CD4-positive, alpha-beta memory T cell (primary cell): ENCODE results near the gene ARMC9. TPM values are rescaled to one million over a fixed set of nuclear protein-coding genes. Genes with fewer than 3 reads are reported as not detected.

ENCODE experiments used
- CTCF ChIA-PET: fragments of 350-600 bp; sonication (Branson Sonifier 250); formaldehyde crosslinking; loops from one replicate; lab custom pipeline; 2021; ENCODE audit warnings: inconsistent platforms; ENCODE audit not compliant: partially characterized antibody; lab: Charles Lee
- POLR2A ChIA-PET: fragments of 350-600 bp; sonication (Branson Sonifier 250); formaldehyde crosslinking; loops from one replicate; lab custom pipeline; 2021; ENCODE audit not compliant: partially characterized antibody; lab: Charles Lee
- DNase-seq, 5 donors: peaks; one replicate each; pipeline versions ENCODE4 v3.0.0 to v3.0.0-alpha.2; 2020 to 2022; ENCODE audit warnings: mixed read lengths in 1 of 5
- H3K27ac ChIP-seq: one replicate; pipeline ENCODE4 v1.7.0; 2013; ENCODE audit warnings: low read depth, low read length
- H3K27me3 ChIP-seq: 2 replicates; pipeline ENCODE4 v1.7.0; 2013; ENCODE audit warnings: mild to moderate bottlenecking, low read length, moderate library complexity; ENCODE audit not compliant: insufficient read depth
- H3K36me3 ChIP-seq: 2 replicates; pipeline ENCODE4 v1.7.0; 2013; ENCODE audit warnings: mild to moderate bottlenecking, low read length, moderate library complexity; ENCODE audit not compliant: insufficient read depth
- H3K4me1 ChIP-seq: 2 replicates; pipeline ENCODE4 v1.7.0; 2013; ENCODE audit warnings: mild to moderate bottlenecking, low read length, moderate library complexity; ENCODE audit not compliant: insufficient read depth
- H3K4me3 ChIP-seq, 2 donors: one replicate each; pipeline ENCODE4 v1.7.0; 2013; ENCODE audit warnings: low read length in 2 of 2, mild to moderate bottlenecking in 1 of 2
- H3K9me3 ChIP-seq, 2 donors: one replicate each; pipeline ENCODE4 v1.7.0; 2013; ENCODE audit warnings: low read length in 2 of 2, control low read depth in 1 of 2; ENCODE audit not compliant: control insufficient read depth in 1 of 2
- H3K27ac Mint-ChIP-seq, 7 donors: one replicate each; pipeline ENCODE4 v1.8.0; 2020 to 2021; ENCODE audit warnings: mixed read lengths in 7 of 7, mild to moderate bottlenecking in 6 of 7, inconsistent platforms in 3 of 7, moderate library complexity in 3 of 7
- H3K27me3 Mint-ChIP-seq, 2 donors: one replicate each; pipeline ENCODE4 v1.8.0; 2020 to 2021; ENCODE audit warnings: mixed read lengths in 2 of 2
- H3K36me3 Mint-ChIP-seq, 2 donors: one replicate each; pipeline ENCODE4 v1.8.0; 2020 to 2021; ENCODE audit warnings: mixed read lengths in 2 of 2, inconsistent platforms in 1 of 2, mild to moderate bottlenecking in 1 of 2
- H3K4me1 Mint-ChIP-seq, 4 donors: one replicate each; pipeline ENCODE4 v1.8.0; 2020 to 2021; ENCODE audit warnings: mixed read lengths in 4 of 4, mild to moderate bottlenecking in 1 of 4
- H3K4me3 Mint-ChIP-seq, 8 donors: one replicate each; pipeline ENCODE4 v1.8.0; 2020 to 2021; ENCODE audit warnings: mixed read lengths in 8 of 8, mild to moderate bottlenecking in 7 of 8, moderate library complexity in 6 of 8, inconsistent platforms in 3 of 8
- H3K9me3 Mint-ChIP-seq, 8 donors: one replicate each; pipeline ENCODE4 v1.8.0; 2020 to 2021; ENCODE audit warnings: mixed read lengths in 8 of 8, mild to moderate bottlenecking in 5 of 8, inconsistent platforms in 3 of 8, moderate library complexity in 1 of 8
- intact Hi-C: fragments of 100-400 bp; cut with micrococcal nuclease; formaldehyde crosslinking; loops from one replicate; pipeline ENCODE4 v1.15.1; 2023
- polyA plus RNA-seq, 2 donors: library from polyadenylated mRNA; unstranded; fragments of 300-500 nt; fragmentation: Illumina TruSeq; gene quantifications; one replicate each; pipeline ENCODE4 v1.2.3, GENCODE V29; 2021
- total RNA-seq, 2 experiments: library from RNA; stranded (reverse); gene quantifications; one replicate each; pipeline ENCODE4 v1.2.3, GENCODE V29; 2021

Gene ARMC9
- total and polyA plus RNA-seq, 4 experiments from 2014 or later, result 0.50 to 1.4 (median 1.1) TPM; not detected in 1

- H3K36me3 Mint-ChIP-seq, result no peaks in the 10 kb centered on the region
- H3K27ac ChIP-seq, result no peak overlapping the region
- no peak overlapping the region for H3K27ac Mint-ChIP-seq
- ChIA-PET CTCF (no interaction called here), POLR2A (no interaction called here)
- no peak overlapping the region for H3K4me3 ChIP-seq
- no peak for DNase-seq
- H3K9me3 ChIP-seq, result no peaks in the 10 kb centered on the region
- H3K9me3 Mint-ChIP-seq, result no peaks in the 10 kb centered on the region
- H3K4me3 Mint-ChIP-seq, result no peak overlapping the region
- no peaks in the 10 kb centered on the region for H3K4me1 Mint-ChIP-seq
- no peaks in the 10 kb centered on the region for H3K36me3 ChIP-seq
- peaks cover 3 to 5% of the 10 kb centered on the region in 2 donors for H3K27me3 Mint-ChIP-seq
- no peaks in the 10 kb centered on the region for H3K4me1 ChIP-seq
- intact Hi-C loops, result no loop called here
- H3K27me3 ChIP-seq, result no peaks in the 10 kb centered on the region
These were observed 131.9 kb downstream of the ARMC9 start for GRCh38 chr2:231330311-231330710.

DNA sequence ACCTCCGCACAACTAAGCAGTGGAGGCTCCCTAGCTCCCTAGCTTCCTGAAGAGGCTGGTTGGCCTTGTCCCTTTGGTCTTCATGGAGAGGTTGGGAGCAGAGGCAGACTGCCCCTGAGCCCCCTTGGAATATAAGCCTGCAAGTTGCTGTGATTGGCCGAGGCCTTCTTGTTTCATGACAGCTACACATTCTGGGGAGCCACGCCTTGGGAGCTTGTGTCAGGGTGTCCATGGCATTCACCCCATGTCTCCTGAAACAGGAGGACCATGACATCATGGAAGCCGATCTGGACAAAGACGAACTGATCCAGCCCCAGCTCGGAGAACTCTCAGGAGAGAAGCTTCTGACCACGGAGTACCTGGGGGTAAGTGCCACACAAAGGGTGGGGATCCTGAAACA is 133.1 kb downstream of the ARMC9 start:
- Mint-ChIP-seq H3K4me1 (no peaks in the 10 kb centered on the region), H3K27me3 (peaks cover 3 to 5% of the 10 kb centered on the region in 2 donors), H3K36me3 (no peaks in the 10 kb centered on the region), H3K4me3 (no peak overlapping the region), H3K9me3 (no peaks in the 10 kb centered on the region), H3K27ac (no peak overlapping the region)
- CTCF ChIA-PET, result no interaction called here
- no peak overlapping the region for H3K27ac ChIP-seq
- POLR2A ChIA-PET, result no interaction called here
- no peaks in the 10 kb centered on the region for H3K9me3 ChIP-seq
- H3K36me3 ChIP-seq, result no peaks in the 10 kb centered on the region
- intact Hi-C loops, result no loop called here
- no peak overlapping the region for H3K4me3 ChIP-seq
- H3K27me3 ChIP-seq, result no peaks in the 10 kb centered on the region
- no peak for DNase-seq
- no peaks in the 10 kb centered on the region for H3K4me1 ChIP-seq

- no peaks in the 10 kb centered on the region for H3K4me1 Mint-ChIP-seq
- H3K4me3 ChIP-seq, result no peak overlapping the region
- ChIA-PET POLR2A (no interaction called here), CTCF (no interaction called here)
- H3K9me3 Mint-ChIP-seq, result no peaks in the 10 kb centered on the region
- H3K27ac Mint-ChIP-seq, result no peak overlapping the region
- no peak overlapping the region for H3K27ac ChIP-seq
- H3K36me3 Mint-ChIP-seq, result no peaks in the 10 kb centered on the region
- H3K9me3 ChIP-seq, result no peaks in the 10 kb centered on the region
- H3K4me1 ChIP-seq, result no peaks in the 10 kb centered on the region
- intact Hi-C loops, result no loop called here
- DNase-seq, result no peak
- no peak overlapping the region for H3K4me3 Mint-ChIP-seq
- peaks cover 0 to 3% of the 10 kb centered on the region in 2 donors for H3K27me3 Mint-ChIP-seq
- no peaks in the 10 kb centered on the region for H3K36me3 ChIP-seq
- H3K27me3 ChIP-seq, result no peaks in the 10 kb centered on the region
These were observed 134.0 kb downstream of the ARMC9 start for GRCh38 chr2:231332388-231332787.

DNA sequence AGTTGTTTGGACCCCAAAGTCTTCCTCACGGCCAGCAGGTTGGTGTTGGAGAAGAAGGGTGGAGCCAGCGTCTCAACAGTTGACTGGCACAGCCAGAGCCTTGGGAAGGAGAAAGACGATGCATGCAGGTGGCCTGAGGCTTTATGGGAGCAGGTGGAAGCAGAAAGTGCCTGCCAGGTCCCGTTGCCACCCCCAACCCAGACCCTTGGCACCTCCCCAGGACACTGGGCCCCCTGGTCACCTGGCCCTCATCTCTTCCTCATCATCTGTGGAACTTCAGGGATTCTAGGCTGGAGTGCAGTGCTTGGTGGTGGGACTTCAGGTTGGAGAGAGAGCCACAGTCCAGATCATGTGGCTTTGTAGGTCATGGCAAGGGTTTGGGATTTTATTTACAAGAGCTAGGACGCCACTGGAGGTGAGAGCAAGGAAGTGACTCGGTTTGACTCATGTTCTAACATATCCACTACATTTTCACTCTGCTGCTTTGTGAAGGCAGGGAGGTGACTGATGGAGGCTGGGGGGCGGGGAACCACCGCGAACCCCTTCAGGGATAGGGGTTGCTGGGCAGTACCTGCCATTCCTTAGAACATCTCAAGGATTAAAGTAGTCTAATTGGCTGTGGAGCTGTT is 134.6 kb downstream of the ARMC9 start:
- CTCF ChIA-PET, result no interaction called here
- Mint-ChIP-seq H3K36me3 (no peaks in the 10 kb centered on the region), H3K27ac (no peak overlapping the region), H3K27me3 (peaks cover 0 to 3% of the 10 kb centered on the region in 2 donors), H3K9me3 (no peaks in the 10 kb centered on the region), H3K4me1 (no peaks in the 10 kb centered on the region), H3K4me3 (no peak overlapping the region)
- H3K4me3 ChIP-seq, result no peak overlapping the region
- no peaks in the 10 kb centered on the region for H3K36me3 ChIP-seq
- POLR2A ChIA-PET, result no interaction called here
- intact Hi-C loops, result no loop called here
- H3K27ac ChIP-seq, result no peak overlapping the region
- H3K4me1 ChIP-seq, result no peaks in the 10 kb centered on the region
- no peaks in the 10 kb centered on the region for H3K9me3 ChIP-seq
- DNase-seq, result no peak
- H3K27me3 ChIP-seq, result no peaks in the 10 kb centered on the region

DNA sequence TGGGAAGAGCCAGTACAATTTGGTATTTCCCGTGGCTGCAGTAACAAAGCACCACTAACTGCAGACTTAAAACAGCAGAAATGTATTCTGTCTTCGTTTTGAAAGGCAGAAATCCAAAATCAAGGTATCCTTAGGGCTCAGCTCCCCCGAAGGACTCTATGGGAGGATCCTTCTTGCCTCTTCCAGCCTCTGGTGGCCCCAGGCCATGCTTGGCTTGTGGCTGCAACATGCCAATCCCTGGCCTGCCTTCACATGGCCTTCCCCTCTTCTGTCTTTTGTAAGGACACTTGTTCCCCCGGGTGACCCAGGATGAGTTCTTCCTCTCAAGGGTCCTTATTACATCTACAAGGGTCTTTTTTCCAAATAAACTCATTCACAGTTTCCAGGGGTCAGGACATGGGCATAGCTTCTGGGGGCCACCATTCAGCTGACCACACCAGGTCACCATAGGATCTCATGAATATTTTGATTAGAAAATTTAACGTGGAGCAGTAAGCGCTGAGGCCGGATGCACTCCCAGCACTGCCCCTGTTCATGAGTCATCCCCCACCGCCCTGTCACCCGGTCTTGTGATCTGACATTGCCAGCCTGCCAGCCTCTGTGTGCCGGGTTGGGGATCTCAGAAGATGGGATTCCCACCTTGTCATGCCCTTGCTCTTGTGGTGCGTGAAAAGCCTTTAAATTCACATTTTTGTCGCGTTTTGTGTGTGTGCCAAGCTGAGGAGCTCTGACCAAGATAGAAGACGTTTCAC is 135.9 kb downstream of the ARMC9 start:
- Histone ChIP-seq H3K27ac (no peak overlapping the region), H3K36me3 (no peaks in the 10 kb centered on the region), H3K27me3 (no peaks in the 10 kb centered on the region), H3K9me3 (no peaks in the 10 kb centered on the region), H3K4me3 (no peak overlapping the region), H3K4me1 (no peaks in the 10 kb centered on the region)
- no peaks in the 10 kb centered on the region for H3K9me3 Mint-ChIP-seq
- H3K27me3 Mint-ChIP-seq, result peaks cover 0 to 3% of the 10 kb centered on the region in 2 donors
- H3K27ac Mint-ChIP-seq, result no peak overlapping the region
- intact Hi-C loops, result no loop called here
- H3K4me3 Mint-ChIP-seq, result no peak overlapping the region
- H3K36me3 Mint-ChIP-seq, result no peaks in the 10 kb centered on the region
- no peak for DNase-seq
- CTCF ChIA-PET, result no interaction called here
- POLR2A ChIA-PET, result no interaction called here
- no peaks in the 10 kb centered on the region for H3K4me1 Mint-ChIP-seq

- CTCF ChIA-PET, result no interaction called here
These were observed 136.6 kb downstream of the ARMC9 start for GRCh38 chr2:231334981-231335380.

DNA sequence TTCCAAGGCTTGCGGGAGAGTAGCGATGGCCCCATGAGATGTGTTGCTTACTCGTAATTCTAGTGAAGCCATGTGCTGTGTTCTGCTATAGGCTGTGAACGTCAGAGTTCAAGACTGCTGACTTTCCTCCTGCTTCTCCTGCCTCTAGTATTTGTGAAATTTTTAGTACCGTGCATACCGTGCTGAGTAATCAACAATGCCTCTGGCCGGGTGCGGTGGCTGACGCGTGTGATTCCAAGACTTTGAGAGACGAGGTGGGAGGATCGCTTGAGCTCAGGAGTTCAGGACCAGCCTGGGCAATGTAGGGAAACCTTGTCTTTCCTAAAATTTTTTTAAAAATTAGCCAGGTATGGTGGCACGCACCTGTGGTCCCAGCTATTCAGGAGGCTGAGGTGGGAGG is 137.2 kb downstream of the ARMC9 start:
- H3K9me3 ChIP-seq, result no peaks in the 10 kb centered on the region

More at GRCh38 chr2:231334981-231335380, 136.6 kb downstream of the ARMC9 start:
- Mint-ChIP-seq H3K27me3 (peaks cover 0 to 3% of the 10 kb centered on the region in 2 donors), H3K4me3 (no peak overlapping the region), H3K9me3 (no peaks in the 10 kb centered on the region), H3K36me3 (no peaks in the 10 kb centered on the region), H3K27ac (no peak overlapping the region), H3K4me1 (no peaks in the 10 kb centered on the region)
- H3K27ac ChIP-seq, result no peak overlapping the region
- no peak overlapping the region for H3K4me3 ChIP-seq
- H3K36me3 ChIP-seq, result no peaks in the 10 kb centered on the region
- no peak for DNase-seq
- POLR2A ChIA-PET, result no interaction called here
- intact Hi-C loops, result no loop called here
- no peaks in the 10 kb centered on the region for H3K9me3 ChIP-seq
- no peaks in the 10 kb centered on the region for H3K27me3 ChIP-seq
- no peaks in the 10 kb centered on the region for H3K4me1 ChIP-seq

More for the DNA sequence above, 137.2 kb downstream of the ARMC9 start:
- no peaks in the 10 kb centered on the region for H3K9me3 Mint-ChIP-seq
- no peak for DNase-seq
- H3K27ac ChIP-seq, result no peak overlapping the region
- intact Hi-C loops, result no loop called here
- H3K4me3 Mint-ChIP-seq, result no peak overlapping the region
- no peak overlapping the region for H3K27ac Mint-ChIP-seq
- no peaks in the 10 kb centered on the region for H3K27me3 ChIP-seq
- ChIA-PET CTCF (no interaction called here), POLR2A (interaction anchor here (0.6 kb wide), 1 partner anchor 12 kb away, joined by 3 read pairs; no protein-coding TSS in a partner anchor)
- H3K36me3 ChIP-seq, result no peaks in the 10 kb centered on the region
- H3K27me3 Mint-ChIP-seq, result peaks cover 0 to 3% of the 10 kb centered on the region in 2 donors
- H3K36me3 Mint-ChIP-seq, result no peaks in the 10 kb centered on the region
- no peaks in the 10 kb centered on the region for H3K4me1 ChIP-seq
- H3K4me1 Mint-ChIP-seq, result no peaks in the 10 kb centered on the region
- no peak overlapping the region for H3K4me3 ChIP-seq
